B cell (primary cell): Measurements from ENCODE around the gene CYREN. TPM values are rescaled to one million over a fixed set of nuclear protein-coding genes. Genes with fewer than 3 reads are reported as not detected.

Source experiments
- ATAC-seq: fragments of 200-7000 bp; cut with Tn5 transposase; one replicate; pipeline ENCODE4 v1.10.0; 2021; ENCODE audit warnings: low read depth, mild to moderate bottlenecking, moderate number of reproducible peaks, moderate library complexity
- CTCF ChIA-PET: fragments of 350-600 bp; sonication (Branson Sonifier 250); formaldehyde crosslinking; loops from one replicate; lab custom pipeline; 2021; ENCODE audit warnings: antibody characterized with exemption, inconsistent platforms; lab: Charles Lee
- POLR2A ChIA-PET: fragments of 350-600 bp; sonication (Branson Sonifier 250); formaldehyde crosslinking; loops from one replicate; lab custom pipeline; 2021; ENCODE audit warnings: antibody characterized with exemption; lab: Charles Lee
- DNase-seq: peaks from one replicate; pipeline ENCODE4 v3.0.0; 2013
- H2AFZ ChIP-seq: 2 replicates; pipeline ENCODE4 v1.6.1; 2012; ENCODE audit warnings: mild to moderate bottlenecking, low read depth, low read length; ENCODE audit not compliant: insufficient read depth, poor library complexity, severe bottlenecking
- H3K27ac ChIP-seq, 2 donors: 1 replicate in 1 of 2; 2 replicates in 1 of 2; pipeline ENCODE4 v1.5.1; 2012 to 2013; ENCODE audit warnings: low read length in 2 of 2, mild to moderate bottlenecking in 2 of 2, moderate library complexity in 1 of 2
- H3K27me3 ChIP-seq, 4 experiments: fragments of 200-600 bp in 1 of 4; sonication (generic) in 1 of 4; replicated peaks in 1 of 4; 1 replicate in 2 of 4; 2 replicates in 2 of 4; pipeline versions ENCODE4 v1.6.1 to v1.7.0; 2013 to 2016; ENCODE audit warnings: low read length in 3 of 4, mild to moderate bottlenecking in 2 of 4, mixed read lengths in 1 of 4, moderate library complexity in 1 of 4; ENCODE audit not compliant: insufficient read depth in 4 of 4, control insufficient read depth in 3 of 4; ENCODE audit errors: control extremely low read depth in 1 of 4
- H3K36me3 ChIP-seq, 2 experiments: replicated peaks in 1 of 2; 1 replicate in 1 of 2; 2 replicates in 1 of 2; pipeline versions ENCODE4 v1.6.1 to v1.7.1; 2013; ENCODE audit warnings: low read length in 1 of 2; ENCODE audit not compliant: insufficient read depth in 2 of 2, control insufficient read depth in 1 of 2; ENCODE audit errors: control extremely low read depth in 1 of 2, extremely low read depth in 1 of 2
- H3K4me1 ChIP-seq, 2 donors: fragments of 200-600 bp in 1 of 2; sonication (generic) in 1 of 2; 1 replicate in 1 of 2; 2 replicates in 1 of 2; pipeline versions ENCODE4 v1.5.1 to v1.6.1; 2013 to 2017; ENCODE audit warnings: low read length in 2 of 2; ENCODE audit not compliant: control insufficient read depth in 2 of 2, insufficient read depth in 2 of 2
- H3K4me2 ChIP-seq: replicated peaks from 2 replicates; pipeline ENCODE3; 2012; ENCODE audit warnings: mild to moderate bottlenecking, low read depth, low read length; ENCODE audit not compliant: poor library complexity, severe bottlenecking
- H3K4me3 ChIP-seq, 5 experiments: fragments of 200-600 bp in 1 of 5; sonication (generic) in 1 of 5; 1 replicate in 3 of 5; 2 replicates in 2 of 5; pipeline versions ENCODE4 v1.5.1 to v1.7.0; 2011 to 2016; ENCODE audit warnings: low read length in 4 of 5, mild to moderate bottlenecking in 4 of 5, low read depth in 2 of 5, control low read depth in 1 of 5, moderate library complexity in 1 of 5; ENCODE audit not compliant: insufficient read depth in 1 of 5; ENCODE audit errors: control extremely low read depth in 1 of 5, extremely low read depth in 1 of 5
- H3K79me2 ChIP-seq: fragments of 200-600 bp; sonication (generic); one replicate; pipeline ENCODE4 v1.6.0; 2016; ENCODE audit warnings: low read length; ENCODE audit not compliant: control insufficient read depth, insufficient read depth
- H3K9ac ChIP-seq: fragments of 200-600 bp; sonication (generic); 2 replicates; pipeline ENCODE4 v1.6.1; 2017; ENCODE audit warnings: mild to moderate bottlenecking, low read length, moderate library complexity
- H3K9me3 ChIP-seq, 3 donors: one replicate each; pipeline versions ENCODE4 v1.6.1 to v1.7.1; 2013; ENCODE audit warnings: low read length in 2 of 3; ENCODE audit not compliant: control insufficient read depth in 2 of 3, insufficient read depth in 1 of 3; ENCODE audit errors: control extremely low read depth in 1 of 3
- H4K20me1 ChIP-seq: 2 replicates; pipeline ENCODE4 v1.6.0; 2012; ENCODE audit warnings: mild to moderate bottlenecking, low read length; ENCODE audit not compliant: insufficient read depth, control insufficient read depth, poor library complexity, severe bottlenecking
- H3K27ac Mint-ChIP-seq: one replicate; pipeline ENCODE4 v1.8.0; 2021; ENCODE audit warnings: mixed read lengths
- H3K27me3 Mint-ChIP-seq: one replicate; pipeline ENCODE4 v1.8.0; 2021; ENCODE audit warnings: mixed read lengths
- H3K4me1 Mint-ChIP-seq: one replicate; pipeline ENCODE4 v1.8.0; 2021; ENCODE audit warnings: mixed read lengths
- H3K4me3 Mint-ChIP-seq: one replicate; pipeline ENCODE4 v1.8.0; 2021; ENCODE audit warnings: mixed read lengths
- H3K9me3 Mint-ChIP-seq: one replicate; pipeline ENCODE4 v1.8.0; 2022; ENCODE audit warnings: mixed read lengths; ENCODE audit not compliant: insufficient read depth
- EZH2 ChIP-seq: IDR thresholded peaks from 2 replicates; pipeline ENCODE4 v1.6.1; 2012; ENCODE audit warnings: borderline replicate concordance, low read depth, mild to moderate bottlenecking, moderate library complexity, low read length; ENCODE audit not compliant: insufficient read depth, poor library complexity, severe bottlenecking
- whole genome bisulfite sequencing: methylation state at CpG from one replicate; pipeline ENCODE4 v1.1.5; 2013; ENCODE audit warnings: missing lambda C conversion rate; ENCODE audit not compliant: insufficient coverage; 5-methylcytosine and 5-hydroxymethylcytosine counted together
- intact Hi-C: fragments of 100-400 bp; cut with micrococcal nuclease; formaldehyde crosslinking; loops from one replicate; pipeline ENCODE4 v1.10.0; 2022
- polyA plus RNA-seq: library from polyadenylated mRNA; depleted of rRNA; stranded (reverse); fragments of >200 nt; gene quantifications from 2 replicates; pipeline ENCODE4 v1.2.3, GENCODE V29; 2012
- total RNA-seq, 2 donors: library from RNA; stranded (reverse); fragments of 120-200 nt in 1 of 2; gene quantifications; 1 replicate in 1 of 2; 2 replicates in 1 of 2; pipeline versions ENCODE4 v1.2.3 to v1.2.4, GENCODE V29; 2013 to 2022
- TF ChIP-seq, protein P1 (sequence below): fragments of 200-600 bp; IDR thresholded peaks from one replicate; pipeline ENCODE4 v1.8.0; 2022; ENCODE audit warnings: antibody characterized with exemption, mild to moderate bottlenecking

CYREN gene
- total and polyA plus RNA-seq, 2 donors (not counting 1 experiment from before 2014, with no cell fraction given), result 19.2 to 54.6 TPM

DNA sequence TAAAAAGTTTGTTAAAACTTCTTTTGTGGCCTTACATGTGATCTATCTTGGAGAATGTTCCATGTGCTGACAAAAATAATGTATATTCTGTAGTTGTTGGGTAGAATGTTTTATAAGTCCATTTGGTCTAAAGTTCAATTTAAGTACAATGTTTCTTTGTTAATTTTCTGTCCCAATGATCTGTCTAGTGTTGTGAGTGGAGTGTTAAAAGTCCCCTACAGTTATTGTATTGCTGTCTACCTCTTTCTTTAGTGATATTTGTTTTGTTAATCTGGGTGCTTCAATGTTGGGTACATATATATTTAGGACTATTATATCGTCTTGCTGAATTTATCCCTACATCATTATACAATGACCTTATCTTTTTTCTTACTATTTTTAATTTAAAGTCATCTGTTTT is 15.8 kb downstream of the CYREN start:
- DNase-seq (no peak), ATAC-seq (no peak)
- Mint-ChIP-seq H3K4me1 (peaks cover 66% of the 10 kb centered on the region), H3K4me3 (peak overlapping the region; percentile 2), H3K9me3 (peaks cover 12% of the 10 kb centered on the region), H3K27me3 (no peaks in the 10 kb centered on the region), H3K27ac (no peak overlapping the region)
- H3K27ac ChIP-seq, result no peak overlapping the region
- H3K27me3 ChIP-seq, result no peaks in the 10 kb centered on the region
- peaks cover 96% of the 10 kb centered on the region for H3K79me2 ChIP-seq
- peaks cover 0 to 10% of the 10 kb centered on the region in 2 experiments for H3K36me3 ChIP-seq
- ChIA-PET POLR2A (no interaction called here), CTCF (no interaction called here)
- H3K4me3 ChIP-seq, result no peak overlapping the region
- intact Hi-C loops, result no loop called here
- no peak overlapping the region for H3K4me2 ChIP-seq
- H2AFZ ChIP-seq, result no peak overlapping the region
- H3K9me3 ChIP-seq, result peaks cover 1 to 17% (median 9%) of the 10 kb centered on the region in 3 donors
- no peak overlapping the region for H3K9ac ChIP-seq
- peaks cover 16% of the 10 kb centered on the region for H4K20me1 ChIP-seq
- no peak for TF ChIP-seq EZH2
- TF ChIP-seq, protein P1, sequence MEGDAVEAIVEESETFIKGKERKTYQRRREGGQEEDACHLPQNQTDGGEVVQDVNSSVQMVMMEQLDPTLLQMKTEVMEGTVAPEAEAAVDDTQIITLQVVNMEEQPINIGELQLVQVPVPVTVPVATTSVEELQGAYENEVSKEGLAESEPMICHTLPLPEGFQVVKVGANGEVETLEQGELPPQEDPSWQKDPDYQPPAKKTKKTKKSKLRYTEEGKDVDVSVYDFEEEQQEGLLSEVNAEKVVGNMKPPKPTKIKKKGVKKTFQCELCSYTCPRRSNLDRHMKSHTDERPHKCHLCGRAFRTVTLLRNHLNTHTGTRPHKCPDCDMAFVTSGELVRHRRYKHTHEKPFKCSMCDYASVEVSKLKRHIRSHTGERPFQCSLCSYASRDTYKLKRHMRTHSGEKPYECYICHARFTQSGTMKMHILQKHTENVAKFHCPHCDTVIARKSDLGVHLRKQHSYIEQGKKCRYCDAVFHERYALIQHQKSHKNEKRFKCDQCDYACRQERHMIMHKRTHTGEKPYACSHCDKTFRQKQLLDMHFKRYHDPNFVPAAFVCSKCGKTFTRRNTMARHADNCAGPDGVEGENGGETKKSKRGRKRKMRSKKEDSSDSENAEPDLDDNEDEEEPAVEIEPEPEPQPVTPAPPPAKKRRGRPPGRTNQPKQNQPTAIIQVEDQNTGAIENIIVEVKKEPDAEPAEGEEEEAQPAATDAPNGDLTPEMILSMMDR, result no peak
- peaks cover 34% of the 10 kb centered on the region in 2 donors for H3K4me1 ChIP-seq
- WGBS, result no CpG with 5 or more reads among the region's 1 CpG

DNA sequence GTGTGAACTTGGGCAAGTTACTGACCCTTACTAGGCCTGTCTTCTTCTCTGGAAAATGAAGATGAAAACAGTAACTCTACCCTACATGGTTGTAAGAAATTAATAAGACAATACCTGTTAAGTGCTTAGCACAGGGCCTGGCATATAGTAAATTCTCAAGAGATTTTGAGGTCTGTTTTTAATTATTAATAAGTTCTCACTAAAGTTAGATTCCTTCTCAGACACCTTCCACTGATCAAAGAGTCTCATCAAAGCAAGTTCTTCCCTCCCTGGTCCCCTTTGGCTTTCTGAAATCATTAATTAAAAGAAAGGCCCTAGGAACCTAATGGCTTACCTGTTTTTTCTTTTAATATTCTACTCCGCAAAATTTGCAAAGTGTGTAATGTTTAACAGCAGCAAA is 18.1 kb downstream of the CYREN start:
- DNase-seq, result no peak
- peaks cover 1 to 17% (median 8%) of the 10 kb centered on the region in 3 donors for H3K9me3 ChIP-seq
- peak overlapping the region; percentile 11 to 90 for H3K27ac ChIP-seq
- H3K27me3 ChIP-seq, result no peaks in the 10 kb centered on the region
- CTCF ChIA-PET, result no interaction called here
- WGBS, result no CpG with 5 or more reads among the region's 1 CpG
- H3K4me1 ChIP-seq, result peaks cover 29 to 39% of the 10 kb centered on the region in 2 donors
- no peak for ATAC-seq
- H3K9ac ChIP-seq, result no peak overlapping the region
- H3K9me3 Mint-ChIP-seq, result peaks cover 12% of the 10 kb centered on the region
- peaks cover 64% of the 10 kb centered on the region for H3K4me1 Mint-ChIP-seq
- H3K4me2 ChIP-seq, result peak overlapping the region; percentile 70
- H3K4me3 Mint-ChIP-seq, result peak overlapping the region; percentile 33
- peaks cover 0 to 4% of the 10 kb centered on the region in 2 experiments for H3K36me3 ChIP-seq
- H3K4me3 ChIP-seq, result no peak overlapping the region
- TF ChIP-seq, protein P1, result no peak
- no peak for TF ChIP-seq EZH2
- intact Hi-C loops, result no loop called here
- H4K20me1 ChIP-seq, result peaks cover 9% of the 10 kb centered on the region
- H2AFZ ChIP-seq, result no peak overlapping the region
- no peaks in the 10 kb centered on the region for H3K27me3 Mint-ChIP-seq
- H3K79me2 ChIP-seq, result peaks cover 94% of the 10 kb centered on the region
- POLR2A ChIA-PET, result interaction anchor here (1.7 kb wide), 1 partner anchor 9 kb away, joined by 7 read pairs; no protein-coding TSS in a partner anchor
- H3K27ac Mint-ChIP-seq, result peak overlapping the region; percentile 57
